H1 (cell line): ENCODE data around the gene KCNK3. TPM values are rescaled to one million over a fixed set of nuclear protein-coding genes. Genes with fewer than 3 reads are reported as not detected.

ENCODE experiments used
- CTCF ChIA-PET: fragments of 300-600 bp; sonication (Branson Sonifier 250); formaldehyde crosslinking; loops from one replicate; lab custom pipeline; 2021; ENCODE audit not compliant: partially characterized antibody; lab: Charles Lee
- POLR2A ChIA-PET: fragments of 300-600 bp; sonication (Branson Sonifier 250); formaldehyde crosslinking; loops from one replicate; lab custom pipeline; 2021; ENCODE audit warnings: inconsistent platforms; ENCODE audit not compliant: partially characterized antibody; lab: Charles Lee
- DNase-seq, 2 experiments: peaks; one replicate each; pipeline versions ENCODE4 v3.0.0 to v3.0.0-alpha.2; 2010 to 2022; ENCODE audit warnings: low spot score in 2 of 2, low read depth in 1 of 2, mixed read lengths in 1 of 2
- FAIRE-seq: peaks from 2 replicates; lab custom pipeline; 2011; peaks lifted over from hg19 to GRCh38; lab: Jason Lieb, UNC
- H2AFZ ChIP-seq: 2 replicates; pipeline ENCODE4 v1.8.1; 2012; ENCODE audit warnings: low read length, inconsistent platforms
- H2AK5ac ChIP-seq: 2 replicates; pipeline ENCODE4 v1.6.1; 2013; ENCODE audit warnings: low read depth, low read length
- H2BK120ac ChIP-seq: replicated peaks from 2 replicates; pipeline ENCODE3; 2013; ENCODE audit warnings: low read depth, low read length, inconsistent platforms
- H2BK12ac ChIP-seq: 2 replicates; pipeline ENCODE4 v1.6.1; 2013; ENCODE audit warnings: low read depth, low read length
- H2BK15ac ChIP-seq: 2 replicates; pipeline ENCODE4 v1.6.1; 2013; ENCODE audit warnings: low read length
- H2BK20ac ChIP-seq: 2 replicates; pipeline ENCODE4 v1.6.1; 2013; ENCODE audit warnings: low read length
- H2BK5ac ChIP-seq: 2 replicates; pipeline ENCODE4 v1.6.1; 2013; ENCODE audit warnings: low read depth, low read length
- H3K14ac ChIP-seq: 2 replicates; pipeline ENCODE4 v1.6.1; 2013; ENCODE audit warnings: inconsistent platforms; ENCODE audit not compliant: insufficient read length
- H3K18ac ChIP-seq: 2 replicates; pipeline ENCODE4 v1.6.1; 2013; ENCODE audit warnings: low read length; ENCODE audit errors: extremely low read depth
- H3K23ac ChIP-seq: 2 replicates; pipeline ENCODE4 v1.6.1; 2013; ENCODE audit warnings: inconsistent platforms; ENCODE audit not compliant: insufficient read length
- H3K23me2 ChIP-seq: 2 replicates; pipeline ENCODE4 v1.6.1; 2013; ENCODE audit warnings: low read depth, low read length
- H3K27ac ChIP-seq: 2 replicates; pipeline ENCODE4 v1.6.1; 2011; ENCODE audit warnings: low read depth, low read length, inconsistent platforms
- H3K27me3 ChIP-seq, 4 experiments: replicated peaks in 1 of 4; 1 replicate in 1 of 4; 2 replicates in 3 of 4; pipeline versions ENCODE4 v1.6.1 to v1.8.1; 2011 to 2013; ENCODE audit warnings: low read length in 3 of 4, mild to moderate bottlenecking in 3 of 4, inconsistent platforms in 2 of 4, mixed read lengths in 2 of 4, moderate library complexity in 1 of 4; ENCODE audit not compliant: control insufficient read depth in 3 of 4, insufficient read depth in 3 of 4; ENCODE audit errors: extremely low read depth in 1 of 4
- H3K36me3 ChIP-seq, 4 experiments: 2 replicates each; pipeline versions ENCODE4 v1.6.1 to v1.8.1; 2011 to 2013; ENCODE audit warnings: mild to moderate bottlenecking in 4 of 4, low read length in 3 of 4, moderate library complexity in 2 of 4, control low read depth in 1 of 4, inconsistent platforms in 1 of 4; ENCODE audit not compliant: insufficient read depth in 4 of 4, control insufficient read depth in 2 of 4
- H3K4ac ChIP-seq: replicated peaks from 2 replicates; pipeline ENCODE3; 2013; ENCODE audit warnings: low read length, low read depth, mixed read lengths, inconsistent platforms; ENCODE audit not compliant: insufficient read length
- H3K4me1 ChIP-seq, 4 experiments: replicated peaks in 1 of 4; 1 replicate in 1 of 4; 2 replicates in 3 of 4; pipeline versions ENCODE4 v1.6.1 to v1.8.1; 2011 to 2013; ENCODE audit warnings: low read length in 3 of 4, inconsistent platforms in 2 of 4, mixed read lengths in 1 of 4; ENCODE audit not compliant: insufficient read depth in 4 of 4, control insufficient read depth in 3 of 4
- H3K4me2 ChIP-seq, 2 experiments: 2 replicates each; pipeline versions ENCODE4 v1.6.1 to v1.8.1; 2011 to 2013; ENCODE audit warnings: low read depth in 2 of 2, low read length in 2 of 2, control low read depth in 1 of 2, inconsistent platforms in 1 of 2, mild to moderate bottlenecking in 1 of 2; ENCODE audit not compliant: insufficient read depth in 1 of 2
- H3K4me3 ChIP-seq, 4 experiments: fragments of 200-600, 300-600 bp in 1 of 4; sonication (generic), shearing (Covaris generic), sonication (Bioruptor Twin) in 1 of 4; 2 replicates each; pipeline versions ENCODE4 v1.5.1 to v1.8.1; 2011 to 2016; ENCODE audit warnings: low read length in 4 of 4, low read depth in 3 of 4, control low read depth in 2 of 4, inconsistent platforms in 2 of 4, mild to moderate bottlenecking in 2 of 4, mixed read lengths in 1 of 4, moderate library complexity in 1 of 4; ENCODE audit not compliant: insufficient read depth in 2 of 4; ENCODE audit errors: extremely low read depth in 1 of 4
- H3K56ac ChIP-seq: replicated peaks from 2 replicates; pipeline ENCODE3; 2013; ENCODE audit warnings: low read depth, mild to moderate bottlenecking, mixed read lengths, low read length, inconsistent platforms; ENCODE audit not compliant: insufficient read length
- H3K79me1 ChIP-seq: 2 replicates; pipeline ENCODE4 v1.6.1; 2013; ENCODE audit warnings: low read depth, low read length, control low read depth
- H3K79me2 ChIP-seq, 2 experiments: 2 replicates each; pipeline versions ENCODE4 v1.6.1 to v1.8.1; 2012 to 2013; ENCODE audit warnings: low read length in 2 of 2, mild to moderate bottlenecking in 2 of 2, inconsistent platforms in 1 of 2; ENCODE audit not compliant: insufficient read depth in 2 of 2, control insufficient read depth in 1 of 2
- H3K9ac ChIP-seq, 4 experiments: replicated peaks in 1 of 4; 1 replicate in 1 of 4; 2 replicates in 3 of 4; pipeline versions ENCODE4 v1.6.1 to v1.8.1; 2011 to 2013; ENCODE audit warnings: low read depth in 3 of 4, low read length in 3 of 4, control low read depth in 2 of 4, mild to moderate bottlenecking in 2 of 4, moderate library complexity in 2 of 4, inconsistent platforms in 1 of 4; ENCODE audit errors: extremely low read depth in 1 of 4
- H3K9me3 ChIP-seq, 2 experiments: 2 replicates each; pipeline versions ENCODE4 v1.6.1 to v1.8.1; 2012 to 2013; ENCODE audit warnings: mild to moderate bottlenecking in 2 of 2, moderate library complexity in 2 of 2, control low read depth in 1 of 2, inconsistent platforms in 1 of 2, low read depth in 1 of 2, low read length in 1 of 2, mixed read lengths in 1 of 2; ENCODE audit not compliant: insufficient read depth in 2 of 2
- H4K20me1 ChIP-seq, 2 experiments: replicated peaks in 1 of 2; 2 replicates each; pipeline versions ENCODE3 to v1.8.1; 2011 to 2013; ENCODE audit warnings: inconsistent platforms in 2 of 2, low read length in 2 of 2, mild to moderate bottlenecking in 1 of 2; ENCODE audit not compliant: insufficient read depth in 2 of 2, control insufficient read depth in 1 of 2
- H4K5ac ChIP-seq: 2 replicates; pipeline ENCODE4 v1.6.1; 2013; ENCODE audit warnings: low read length, low read depth, mixed read lengths, inconsistent platforms; ENCODE audit not compliant: insufficient read length
- H4K8ac ChIP-seq: 2 replicates; pipeline ENCODE4 v1.8.0; 2013; ENCODE audit warnings: mild to moderate bottlenecking, moderate library complexity, low read length, inconsistent platforms; ENCODE audit not compliant: insufficient read depth; ENCODE audit errors: extremely low read depth
- H4K91ac ChIP-seq: replicated peaks from 2 replicates; pipeline ENCODE3; 2013; ENCODE audit warnings: low read length, mixed read lengths, inconsistent platforms; ENCODE audit not compliant: insufficient read length
- ASH2L ChIP-seq: fragments of 200-600, 300-600 bp; sonication (generic); IDR thresholded peaks from one replicate; pipeline ENCODE4 v1.7.1; 2017; ENCODE audit warnings: low read length
- BRCA1 ChIP-seq: IDR thresholded peaks from 2 replicates; pipeline ENCODE4 v1.6.1; 2012; ENCODE audit warnings: low read depth, low read length, improper control_type of control experiment
- CHD1 ChIP-seq: IDR thresholded peaks from 2 replicates; pipeline ENCODE4 v1.6.1; 2012; ENCODE audit warnings: low read depth, low read length, improper control_type of control experiment
- CREB1 ChIP-seq: IDR thresholded peaks from 2 replicates; pipeline ENCODE4 v1.6.1; 2012; ENCODE audit warnings: inconsistent platforms
- CTBP2 ChIP-seq: IDR thresholded peaks from 2 replicates; pipeline ENCODE4 v1.7.0; 2011; ENCODE audit warnings: borderline replicate concordance, mild to moderate bottlenecking, moderate library complexity, mixed read lengths, low read length; ENCODE audit not compliant: insufficient read depth, insufficient read length
- JUND ChIP-seq: IDR thresholded peaks from 2 replicates; pipeline ENCODE4 v1.6.1; 2011; ENCODE audit warnings: mild to moderate bottlenecking, improper control_type of control experiment, low read length
- NRF1 ChIP-seq: IDR thresholded peaks from 2 replicates; pipeline ENCODE4 v1.6.1; 2011; ENCODE audit warnings: mild to moderate bottlenecking, low read depth, low read length, improper control_type of control experiment
- RFX5 ChIP-seq: IDR thresholded peaks from 2 replicates; pipeline ENCODE4 v1.6.1; 2011; ENCODE audit warnings: low read depth, low read length, improper control_type of control experiment, borderline replicate concordance
- SIX5 ChIP-seq: IDR thresholded peaks from 2 replicates; pipeline ENCODE4 v1.6.1; 2011; ENCODE audit warnings: mild to moderate bottlenecking, low read depth, low read length
- SP4 ChIP-seq: IDR thresholded peaks from 2 replicates; pipeline ENCODE4 v1.6.1; 2012; ENCODE audit warnings: low read length, inconsistent platforms
- TBP ChIP-seq: IDR thresholded peaks from 2 replicates; pipeline ENCODE4 v1.6.1; 2011; ENCODE audit warnings: low read depth, low read length, improper control_type of control experiment
- TEAD4 ChIP-seq: IDR thresholded peaks from 2 replicates; pipeline ENCODE4 v1.6.1; 2012; ENCODE audit warnings: low read depth, low read length, inconsistent platforms, mixed read lengths
- ZNF274 ChIP-seq: IDR thresholded peaks from 2 replicates; pipeline ENCODE4 v1.7.0; 2012; ENCODE audit warnings: low read length, borderline replicate concordance; ENCODE audit errors: extremely low read depth
- WGBS, 2 experiments: shearing (Covaris generic) in 1 of 2; methylation state at CpG; one replicate each; pipeline versions ENCODE4 v1.1.6 to v1.1.7; 2013 to 2015; ENCODE audit warnings: low lambda C conversion rate in 2 of 2, mixed read lengths in 2 of 2, inconsistent platforms in 1 of 2, low coverage in 1 of 2, missing lambda C conversion rate in 1 of 2; ENCODE audit not compliant: insufficient replicate concordance in 2 of 2, insufficient coverage in 1 of 2, insufficient read length in 1 of 2; ENCODE audit errors: extremely low coverage in 1 of 2, missing lambda C conversion rate in 1 of 2; 5-methylcytosine and 5-hydroxymethylcytosine counted together
- polyA plus RNA-seq, 7 experiments: library from polyadenylated mRNA; depleted of rRNA in 3 of 7; stranded (reverse) in 5 of 7; unstranded in 2 of 7; fragments of >200 nt in 5 of 7; fragments of 200-250 nt in 2 of 7; gene quantifications; 1 replicate in 5 of 7; 2 replicates in 1 of 7; 4 replicates in 1 of 7; pipeline versions ENCODE4 v1.2.1 to v1.2.3, GENCODE V29; 2011 to 2013; ENCODE audit warnings: missing spikeins in 2 of 7, mixed read lengths in 2 of 7
- total RNA-seq: library from RNA; stranded (reverse); fragmentation: NEBNext Ultra II Directional; extraction: Animal tissue kit (Norgen Biotek cat#: 25700); gene quantifications from 2 replicates; pipeline ENCODE4 v1.2.1, GENCODE V29; 2021
- TF ChIP-seq, protein P1 (sequence below): IDR thresholded peaks from 2 replicates; pipeline ENCODE4 v1.6.1; 2012; ENCODE audit warnings: low read length, inconsistent platforms

Gene KCNK3
- total and polyA plus RNA-seq, 2 of the 8 experiments (the other 6 are each of a cell fraction or from before 2014, with no cell fraction given) = 0.29 to 0.30 TPM

GRCh38 chr2:26657265-26657664 is 35.3 kb upstream of the KCNK3 start:
- no peaks in the 10 kb centered on the region for H3K36me3 ChIP-seq
- no peak overlapping the region for H4K5ac ChIP-seq
- H3K4ac ChIP-seq = no peak overlapping the region
- no peak overlapping the region for H2AFZ ChIP-seq
- H3K9ac ChIP-seq = no peak overlapping the region
- no peak for DNase-seq
- no peak overlapping the region for H2BK20ac ChIP-seq
- no peak overlapping the region for H4K91ac ChIP-seq
- ChIA-PET CTCF (interaction anchor here (0.8 to 1.2 kb wide), 5 partner anchors 12 to 51 kb away, joined by 3 to 4 read pairs (median 3); partner anchors contain the start of gene CIB4), POLR2A (no interaction called here)
- H3K18ac ChIP-seq = no peak overlapping the region
- peaks cover 0 to 8% of the 10 kb centered on the region in 2 experiments; a peak in 1 of 4 replicates for H3K9me3 ChIP-seq
- H4K20me1 ChIP-seq = no peaks in the 10 kb centered on the region
- H3K4me1 ChIP-seq = peaks cover 2 to 9% (median 5%) of the 10 kb centered on the region in 4 experiments; a peak in 5 of 7 replicates
- no peak overlapping the region for H2AK5ac ChIP-seq
- no peaks in the 10 kb centered on the region for H3K23me2 ChIP-seq
- no peak overlapping the region for H2BK5ac ChIP-seq
- H3K27me3 ChIP-seq = no peaks in the 10 kb centered on the region; a peak in 1 of 7 replicates
- no peak overlapping the region for H2BK12ac ChIP-seq
- H4K8ac ChIP-seq = no peak overlapping the region
- WGBS, 2 experiments = 77% methylated on average over 4 of the region's 4 CpGs; no CpG with 5 or more reads in 1 of the 2 experiments
- no peak overlapping the region for H3K4me3 ChIP-seq
- no peaks in the 10 kb centered on the region for H3K79me1 ChIP-seq
- H3K23ac ChIP-seq = no peak overlapping the region
- H3K27ac ChIP-seq = no peak overlapping the region
- H3K4me2 ChIP-seq = no peak overlapping the region
- H2BK15ac ChIP-seq = no peak overlapping the region
- H2BK120ac ChIP-seq = no peak overlapping the region
- no peak overlapping the region for H3K14ac ChIP-seq
- no peak for FAIRE-seq
- H3K56ac ChIP-seq = no peak overlapping the region
- no peaks in the 10 kb centered on the region for H3K79me2 ChIP-seq
- TF ChIP-seq, protein P1, sequence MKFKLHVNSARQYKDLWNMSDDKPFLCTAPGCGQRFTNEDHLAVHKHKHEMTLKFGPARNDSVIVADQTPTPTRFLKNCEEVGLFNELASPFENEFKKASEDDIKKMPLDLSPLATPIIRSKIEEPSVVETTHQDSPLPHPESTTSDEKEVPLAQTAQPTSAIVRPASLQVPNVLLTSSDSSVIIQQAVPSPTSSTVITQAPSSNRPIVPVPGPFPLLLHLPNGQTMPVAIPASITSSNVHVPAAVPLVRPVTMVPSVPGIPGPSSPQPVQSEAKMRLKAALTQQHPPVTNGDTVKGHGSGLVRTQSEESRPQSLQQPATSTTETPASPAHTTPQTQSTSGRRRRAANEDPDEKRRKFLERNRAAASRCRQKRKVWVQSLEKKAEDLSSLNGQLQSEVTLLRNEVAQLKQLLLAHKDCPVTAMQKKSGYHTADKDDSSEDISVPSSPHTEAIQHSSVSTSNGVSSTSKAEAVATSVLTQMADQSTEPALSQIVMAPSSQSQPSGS = no peak
- no peak for TF ChIP-seq NRF1
- no peak for TF ChIP-seq SP4
- TF ChIP-seq SIX5 = no peak
- no peak for TF ChIP-seq CTBP2
- no peak for TF ChIP-seq RFX5
- TF ChIP-seq CREB1 = no peak
- TF ChIP-seq TEAD4 = no peak
- no peak for TF ChIP-seq CHD1
- no peak for TF ChIP-seq BRCA1
- no peak for TF ChIP-seq ASH2L
- no peak for TF ChIP-seq JUND
- no peak for TF ChIP-seq TBP
- TF ChIP-seq ZNF274 = no peak
